Measurements from ENCODE around the gene C6.
"Not testable (repeated sequence)": the region's sequence is repeated elsewhere in the genome, so short reads cannot be mapped to it uniquely, and the experiment has no call there.

Gene C6

GRCh38 chr5:41246376-41246775, 33.0 kb upstream of the C6 start:
- DNase-seq (ENCODE audit: low read depth), result peak; percentile 98
- no peak overlapping the region for H3K4me3 ChIP-seq (ENCODE audit: control insufficient read depth, low read depth, low read length)
- no peak for TF ChIP-seq CTCF (conservative IDR thresholded peaks at IDR 0.05; ENCODE audit: control insufficient read depth, insufficient read depth, low read depth, low read length)

GRCh38 chr5:41243558-41243957, 30.2 kb upstream of the C6 start:
- no peak overlapping the region for H3K4me3 ChIP-seq (ENCODE audit: control insufficient read depth, low read depth, low read length)
- no peak for TF ChIP-seq CTCF (conservative IDR thresholded peaks at IDR 0.05; ENCODE audit: control insufficient read depth, insufficient read depth, low read depth, low read length)
- no peak for DNase-seq (ENCODE audit: low read depth)

- H3K4me3 ChIP-seq (ENCODE audit: control insufficient read depth, low read depth, low read length), result no peak overlapping the region
- no peak for TF ChIP-seq CTCF (conservative IDR thresholded peaks at IDR 0.05; ENCODE audit: control insufficient read depth, insufficient read depth, low read depth, low read length)
- DNase-seq (ENCODE audit: low read depth), result no peak
These were observed 27.7 kb upstream of the C6 start for GRCh38 chr5:41240985-41241384.

- DNase-seq (ENCODE audit: low read depth), result no peak
- TF ChIP-seq CTCF (conservative IDR thresholded peaks at IDR 0.05; ENCODE audit: control insufficient read depth, insufficient read depth, low read depth, low read length), result no peak
- H3K4me3 ChIP-seq (ENCODE audit: control insufficient read depth, low read depth, low read length), result no peak overlapping the region
These were observed 27.1 kb upstream of the C6 start for GRCh38 chr5:41240390-41240789.

GRCh38 chr5:41234475-41234874, 21.1 kb upstream of the C6 start:
- TF ChIP-seq CTCF (conservative IDR thresholded peaks at IDR 0.05; ENCODE audit: control insufficient read depth, insufficient read depth, low read depth, low read length), result no peak
- H3K4me3 ChIP-seq (ENCODE audit: control insufficient read depth, low read depth, low read length), result no peak overlapping the region
- DNase-seq (ENCODE audit: low read depth), result peak; percentile 25

- no peak for DNase-seq (ENCODE audit: low read depth)
- no peak overlapping the region for H3K4me3 ChIP-seq (ENCODE audit: control insufficient read depth, low read depth, low read length)
- TF ChIP-seq CTCF (conservative IDR thresholded peaks at IDR 0.05; ENCODE audit: control insufficient read depth, insufficient read depth, low read depth, low read length), result no peak
These were observed 19.5 kb upstream of the C6 start for GRCh38 chr5:41232797-41233196.

GRCh38 chr5:41230276-41230675, 16.9 kb upstream of the C6 start:
- H3K4me3 ChIP-seq (ENCODE audit: control insufficient read depth, low read depth, low read length); DNase-seq (ENCODE audit: low read depth): not testable (repeated sequence)
